IMR-90 (cell line): ENCODE results near the gene LUC7L3. TPM values are rescaled to one million over a fixed set of nuclear protein-coding genes. Genes with fewer than 3 reads are reported as not detected.

Experiments used
- ATAC-seq: fragments of 200-7000 bp; cut with Tn5 transposase; 2 replicates; pipeline ENCODE4 v1.9.1; 2020; ENCODE audit warnings: low read depth, mild to moderate bottlenecking, moderate library complexity
- BruUV-seq: library from RNA; stranded (reverse); fragments of 400-500 nt; replicated peaks from 2 replicates; lab custom pipeline; 2021; lab: Mats Ljungman, UMichigan
- CTCF ChIA-PET: fragments of 300-600 bp; formaldehyde crosslinking; extraction: SDS; loops from one replicate; lab custom pipeline; 2021; ENCODE audit warnings: antibody characterized with exemption; lab: Yijun Ruan, JAX
- POLR2A ChIA-PET: fragments of 300-600 bp; sonication (Branson Sonifier 250); formaldehyde crosslinking; loops from one replicate; lab custom pipeline; 2022; ENCODE audit warnings: antibody characterized with exemption; ENCODE audit not compliant: unreplicated experiment; lab: Charles Lee
- DNase-seq: peaks from one replicate; pipeline ENCODE4 v3.0.0; 2013
- H2AFZ ChIP-seq: replicated peaks from 2 replicates; pipeline ENCODE3; 2013; ENCODE audit warnings: low read length, mild to moderate bottlenecking; ENCODE audit not compliant: poor library complexity
- H2AK5ac ChIP-seq: 2 replicates; pipeline ENCODE4 v1.6.1; 2013; ENCODE audit warnings: low read depth, low read length, inconsistent platforms
- H2AK9ac ChIP-seq: replicated peaks from 2 replicates; pipeline ENCODE3; 2013; ENCODE audit warnings: mild to moderate bottlenecking, low read depth, low read length, moderate library complexity; ENCODE audit not compliant: poor library complexity
- H2BK120ac ChIP-seq: 2 replicates; pipeline ENCODE4 v1.6.1; 2013; ENCODE audit warnings: low read depth, low read length, inconsistent platforms
- H2BK15ac ChIP-seq: 3 replicates; pipeline ENCODE4 v1.6.1; 2013; ENCODE audit warnings: low read depth, low read length, inconsistent platforms
- H2BK20ac ChIP-seq: 2 replicates; pipeline ENCODE4 v1.6.1; 2013; ENCODE audit warnings: low read depth, mild to moderate bottlenecking, inconsistent platforms, low read length, moderate library complexity
- H2BK5ac ChIP-seq: 2 replicates; pipeline ENCODE4 v1.6.1; 2013; ENCODE audit warnings: mild to moderate bottlenecking, low read depth, low read length, inconsistent platforms; ENCODE audit not compliant: poor library complexity, severe bottlenecking
- H3K14ac ChIP-seq: replicated peaks from 2 replicates; pipeline ENCODE4 v1.6.1; 2013; ENCODE audit warnings: low read depth, low read length, inconsistent platforms
- H3K18ac ChIP-seq: 2 replicates; pipeline ENCODE4 v1.6.1; 2013; ENCODE audit warnings: low read depth, low read length, control low read depth
- H3K23ac ChIP-seq: 2 replicates; pipeline ENCODE4 v1.6.1; 2013; ENCODE audit warnings: low read depth, low read length, inconsistent platforms
- H3K27ac ChIP-seq: 2 replicates; pipeline ENCODE4 v1.5.1; 2013; ENCODE audit warnings: mild to moderate bottlenecking, control low read depth, low read length; ENCODE audit not compliant: insufficient read depth
- H3K27me3 ChIP-seq: 2 replicates; pipeline ENCODE4 v1.6.1; 2013; ENCODE audit warnings: low read length; ENCODE audit not compliant: control insufficient read depth, insufficient read depth
- H3K36me3 ChIP-seq: 2 replicates; pipeline ENCODE4 v1.6.1; 2013; ENCODE audit warnings: low read length, mixed read lengths; ENCODE audit not compliant: control insufficient read depth, insufficient read depth
- H3K4ac ChIP-seq: 2 replicates; pipeline ENCODE4 v1.6.1; 2013; ENCODE audit warnings: low read depth, low read length, inconsistent platforms
- H3K4me1 ChIP-seq: 2 replicates; pipeline ENCODE4 v1.6.1; 2013; ENCODE audit warnings: low read length, mixed read lengths; ENCODE audit not compliant: control insufficient read depth, insufficient read depth
- H3K4me2 ChIP-seq: 2 replicates; pipeline ENCODE4 v1.6.1; 2013; ENCODE audit warnings: low read depth, mild to moderate bottlenecking, control low read depth, low read length, moderate library complexity
- H3K4me3 ChIP-seq: 2 replicates; pipeline ENCODE4 v1.5.1; 2013; ENCODE audit warnings: low read depth, mild to moderate bottlenecking, control low read depth, low read length, moderate library complexity; ENCODE audit not compliant: insufficient read depth
- H3K56ac ChIP-seq: 2 replicates; pipeline ENCODE4 v1.6.1; 2013; ENCODE audit warnings: low read length, inconsistent platforms; ENCODE audit not compliant: insufficient read depth; ENCODE audit errors: extremely low read depth
- H3K79me1 ChIP-seq, 2 experiments: 2 replicates each; pipeline ENCODE4 v1.6.1; 2013; ENCODE audit warnings: low read length in 2 of 2, inconsistent platforms in 1 of 2, low read depth in 1 of 2
- H3K9ac ChIP-seq: 2 replicates; pipeline ENCODE4 v1.6.1; 2013; ENCODE audit warnings: low read depth, low read length, control low read depth
- H3K9me1 ChIP-seq: 2 replicates; pipeline ENCODE4 v1.6.1; 2013; ENCODE audit warnings: low read length, inconsistent platforms; ENCODE audit not compliant: insufficient read depth
- H3K9me3 ChIP-seq: 2 replicates; pipeline ENCODE4 v1.6.1; 2013; ENCODE audit warnings: low read length; ENCODE audit not compliant: control insufficient read depth, insufficient read depth
- H4K20me1 ChIP-seq: 2 replicates; pipeline ENCODE4 v1.6.1; 2013; ENCODE audit warnings: low read length, inconsistent platforms; ENCODE audit not compliant: insufficient read depth
- H4K5ac ChIP-seq: 2 replicates; pipeline ENCODE4 v1.6.1; 2013; ENCODE audit warnings: mild to moderate bottlenecking, low read depth, low read length, control low read depth
- H4K8ac ChIP-seq, 2 experiments: 2 replicates each; pipeline ENCODE4 v1.6.1; 2013; ENCODE audit warnings: low read depth in 2 of 2, low read length in 2 of 2, control low read depth in 1 of 2, inconsistent platforms in 1 of 2
- H4K91ac ChIP-seq: 2 replicates; pipeline ENCODE4 v1.6.1; 2013; ENCODE audit warnings: low read depth, low read length, inconsistent platforms; ENCODE audit not compliant: insufficient read depth
- BHLHE40 ChIP-seq: fragments of 150-350 bp; IDR thresholded peaks from 2 replicates; pipeline ENCODE4 v1.6.1; 2016; ENCODE audit warnings: mild to moderate bottlenecking, low read depth, low read length
- CEBPB ChIP-seq: IDR thresholded peaks from 2 replicates; pipeline ENCODE4 v1.6.1; 2012; ENCODE audit warnings: low read depth, low read length, improper control_type of control experiment
- CHD1 ChIP-seq: IDR thresholded peaks from 2 replicates; pipeline ENCODE4 v1.6.1; 2012; ENCODE audit warnings: low read depth, low read length, improper control_type of control experiment
- FOS ChIP-seq: fragments of 150-350 bp; IDR thresholded peaks from 2 replicates; pipeline ENCODE4 v1.6.1; 2016; ENCODE audit warnings: low read depth, low read length
- MAFK ChIP-seq: IDR thresholded peaks from 2 replicates; pipeline ENCODE4 v1.6.1; 2012; ENCODE audit warnings: low read depth, low read length, improper control_type of control experiment
- MAZ ChIP-seq: IDR thresholded peaks from 2 replicates; pipeline ENCODE4 v1.6.1; 2012; ENCODE audit warnings: low read depth, mild to moderate bottlenecking, low read length, improper control_type of control experiment, moderate library complexity, borderline replicate concordance
- MXI1 ChIP-seq: IDR thresholded peaks from 2 replicates; pipeline ENCODE4 v1.6.1; 2012; ENCODE audit warnings: low read depth, mild to moderate bottlenecking, low read length, moderate library complexity, borderline replicate concordance
- NFE2L2 ChIP-seq: fragments of 150-350 bp; IDR thresholded peaks from 2 replicates; pipeline ENCODE4 v1.6.1; 2016; ENCODE audit warnings: low read depth, mild to moderate bottlenecking, low read length
- POLR2A ChIP-seq: IDR thresholded peaks from 2 replicates; pipeline ENCODE4 v1.6.1; 2012; ENCODE audit warnings: mild to moderate bottlenecking, low read depth, low read length
- RAD21 ChIP-seq: IDR thresholded peaks from 2 replicates; pipeline ENCODE4 v1.6.1; 2012; ENCODE audit warnings: low read length, improper control_type of control experiment
- RCOR1 ChIP-seq: IDR thresholded peaks from 2 replicates; pipeline ENCODE4 v1.6.1; 2012; ENCODE audit warnings: mild to moderate bottlenecking, low read length, improper control_type of control experiment; ENCODE audit not compliant: insufficient replicate concordance
- RFX5 ChIP-seq: IDR thresholded peaks from 2 replicates; pipeline ENCODE4 v1.8.0; 2012; ENCODE audit warnings: low read depth, mild to moderate bottlenecking, low read length, moderate library complexity
- SMC3 ChIP-seq: fragments of 150-350 bp; IDR thresholded peaks from 2 replicates; pipeline ENCODE4 v1.6.1; 2016; ENCODE audit warnings: low read depth, mild to moderate bottlenecking, antibody characterized with exemption, low read length, moderate library complexity
- WGBS, 2 experiments: methylation state at CpG; one replicate each; pipeline versions ENCODE4 v1.1.5 to v1.1.7; 2013; ENCODE audit warnings: missing lambda C conversion rate in 2 of 2; ENCODE audit not compliant: insufficient read length in 1 of 2; ENCODE audit errors: extremely low coverage in 2 of 2; 5-methylcytosine and 5-hydroxymethylcytosine counted together
- dilution Hi-C: fragments of 300-500 bp; cut with HindIII; formaldehyde crosslinking; loops from one replicate; pipeline ENCODE4 v1.14.3; 2018; ENCODE audit warnings: low sequenced_read_pairs; ENCODE audit not compliant: unreplicated experiment
- in situ Hi-C: fragments of 300-500 bp; cut with MboI; formaldehyde crosslinking; loops from 3 replicates; pipeline ENCODE4 v1.14.3; 2019; ENCODE audit warnings: low sequenced_read_pairs, inconsistent platforms, mixed read lengths
- intact Hi-C: fragments of 100-400 bp; cut with micrococcal nuclease; formaldehyde crosslinking; loops from 2 replicates; pipeline ENCODE4 v1.10.0; 2022
- polyA plus RNA-seq, 3 experiments: library from polyadenylated mRNA; depleted of rRNA; stranded (reverse); fragments of >200 nt; gene quantifications; 2 replicates each; pipeline ENCODE4 v1.2.3, GENCODE V29; 2012; ENCODE audit warnings: low replicate concordance in 1 of 3
- total RNA-seq: library from RNA; depleted of rRNA; stranded (reverse); fragments of >200 nt; gene quantifications from 2 replicates; pipeline ENCODE4 v1.2.3, GENCODE V29; 2012
- TF ChIP-seq, protein P1 (sequence below): fragments of 150-350 bp; IDR thresholded peaks from 2 replicates; pipeline ENCODE4 v1.6.1; 2017; ENCODE audit warnings: mild to moderate bottlenecking, antibody characterized with exemption, low read length, low read depth
- TF ChIP-seq, protein P2 (sequence below): conservative IDR thresholded peaks from 2 replicates; pipeline ENCODE4 v1.5.1; 2012; ENCODE audit warnings: mild to moderate bottlenecking, low read depth, low read length, improper control_type of control experiment
- TF ChIP-seq, protein P3 (sequence below): fragments of 150-350 bp; IDR thresholded peaks from 2 replicates; pipeline ENCODE4 v1.6.1; 2016; ENCODE audit warnings: low read depth, mild to moderate bottlenecking, low read length, moderate library complexity, borderline replicate concordance

The LUC7L3 gene
- total and polyA plus RNA-seq, 2 of the 4 experiments (the other 2 are of a cell fraction): 17.7 to 44.7 TPM

DNA sequence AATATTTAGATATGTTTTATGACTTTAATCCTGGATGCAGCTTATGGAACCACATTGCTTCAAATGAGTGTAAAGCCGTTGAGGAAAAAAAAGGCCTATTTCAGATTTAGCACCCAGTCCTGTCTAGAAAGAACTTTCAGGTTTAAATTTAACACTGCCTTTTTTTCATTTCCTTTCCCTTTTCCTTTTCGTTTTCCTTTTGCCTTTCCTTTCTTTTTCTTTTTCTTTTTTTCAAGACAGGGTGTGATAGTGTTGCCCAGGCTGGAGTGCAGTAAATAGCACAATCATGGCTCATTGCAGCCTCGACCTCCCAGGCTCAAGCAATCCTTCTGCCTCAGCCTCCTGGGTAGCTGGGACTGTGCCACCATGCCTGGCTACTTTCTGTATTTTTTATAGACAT lies 15.9 kb downstream of the LUC7L3 start:
- Histone ChIP-seq H4K8ac (no peak overlapping the region), H3K23ac (no peak overlapping the region), H4K5ac (no peak overlapping the region), H3K56ac (no peak overlapping the region), H3K9ac (no peak overlapping the region), H2AK5ac (no peak overlapping the region), H3K9me3 (no peaks in the 10 kb centered on the region), H2BK20ac (no peak overlapping the region), H3K4me2 (no peak overlapping the region), H3K27ac (no peak overlapping the region), H4K20me1 (peaks cover 77% of the 10 kb centered on the region), H2AFZ (no peak overlapping the region), H3K4ac (no peak overlapping the region), H3K4me1 (peaks cover 3% of the 10 kb centered on the region), H3K27me3 (no peaks in the 10 kb centered on the region), H3K4me3 (no peak overlapping the region), H3K18ac (no peak overlapping the region), H2BK120ac (no peak overlapping the region), H4K91ac (no peak overlapping the region), H3K14ac (no peak overlapping the region), H3K9me1 (peaks cover 21% of the 10 kb centered on the region), H2BK5ac (no peak overlapping the region), H2BK15ac (no peak overlapping the region), H2AK9ac (no peak overlapping the region), H3K79me1 (peaks cover 20 to 63% of the 10 kb centered on the region in 2 experiments), H3K36me3 (peaks cover 4% of the 10 kb centered on the region)
- CTCF ChIA-PET: no interaction called here
- BruUV-seq: no TSS peak
- dilution Hi-C loops (no loop called here), in situ Hi-C loops (no loop called here), intact Hi-C loops (no loop called here)
- ATAC-seq (no peak), DNase-seq (no peak)
- POLR2A ChIA-PET: no interaction called here
- WGBS, 2 experiments: no CpG with 5 or more reads among the region's 3 CpGs
- no peak for TF ChIP-seq BHLHE40
- TF ChIP-seq CHD1: no peak
- TF ChIP-seq, protein P1, sequence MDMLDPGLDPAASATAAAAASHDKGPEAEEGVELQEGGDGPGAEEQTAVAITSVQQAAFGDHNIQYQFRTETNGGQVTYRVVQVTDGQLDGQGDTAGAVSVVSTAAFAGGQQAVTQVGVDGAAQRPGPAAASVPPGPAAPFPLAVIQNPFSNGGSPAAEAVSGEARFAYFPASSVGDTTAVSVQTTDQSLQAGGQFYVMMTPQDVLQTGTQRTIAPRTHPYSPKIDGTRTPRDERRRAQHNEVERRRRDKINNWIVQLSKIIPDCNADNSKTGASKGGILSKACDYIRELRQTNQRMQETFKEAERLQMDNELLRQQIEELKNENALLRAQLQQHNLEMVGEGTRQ: no peak
- TF ChIP-seq MAFK: no peak
- TF ChIP-seq RFX5: no peak
- no peak for TF ChIP-seq MXI1
- TF ChIP-seq RAD21: no peak
- TF ChIP-seq FOS: no peak
- TF ChIP-seq, protein P2, sequence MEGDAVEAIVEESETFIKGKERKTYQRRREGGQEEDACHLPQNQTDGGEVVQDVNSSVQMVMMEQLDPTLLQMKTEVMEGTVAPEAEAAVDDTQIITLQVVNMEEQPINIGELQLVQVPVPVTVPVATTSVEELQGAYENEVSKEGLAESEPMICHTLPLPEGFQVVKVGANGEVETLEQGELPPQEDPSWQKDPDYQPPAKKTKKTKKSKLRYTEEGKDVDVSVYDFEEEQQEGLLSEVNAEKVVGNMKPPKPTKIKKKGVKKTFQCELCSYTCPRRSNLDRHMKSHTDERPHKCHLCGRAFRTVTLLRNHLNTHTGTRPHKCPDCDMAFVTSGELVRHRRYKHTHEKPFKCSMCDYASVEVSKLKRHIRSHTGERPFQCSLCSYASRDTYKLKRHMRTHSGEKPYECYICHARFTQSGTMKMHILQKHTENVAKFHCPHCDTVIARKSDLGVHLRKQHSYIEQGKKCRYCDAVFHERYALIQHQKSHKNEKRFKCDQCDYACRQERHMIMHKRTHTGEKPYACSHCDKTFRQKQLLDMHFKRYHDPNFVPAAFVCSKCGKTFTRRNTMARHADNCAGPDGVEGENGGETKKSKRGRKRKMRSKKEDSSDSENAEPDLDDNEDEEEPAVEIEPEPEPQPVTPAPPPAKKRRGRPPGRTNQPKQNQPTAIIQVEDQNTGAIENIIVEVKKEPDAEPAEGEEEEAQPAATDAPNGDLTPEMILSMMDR: no peak
- TF ChIP-seq, protein P3, sequence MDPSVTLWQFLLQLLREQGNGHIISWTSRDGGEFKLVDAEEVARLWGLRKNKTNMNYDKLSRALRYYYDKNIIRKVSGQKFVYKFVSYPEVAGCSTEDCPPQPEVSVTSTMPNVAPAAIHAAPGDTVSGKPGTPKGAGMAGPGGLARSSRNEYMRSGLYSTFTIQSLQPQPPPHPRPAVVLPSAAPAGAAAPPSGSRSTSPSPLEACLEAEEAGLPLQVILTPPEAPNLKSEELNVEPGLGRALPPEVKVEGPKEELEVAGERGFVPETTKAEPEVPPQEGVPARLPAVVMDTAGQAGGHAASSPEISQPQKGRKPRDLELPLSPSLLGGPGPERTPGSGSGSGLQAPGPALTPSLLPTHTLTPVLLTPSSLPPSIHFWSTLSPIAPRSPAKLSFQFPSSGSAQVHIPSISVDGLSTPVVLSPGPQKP: no peak
- no peak for TF ChIP-seq MAZ
- TF ChIP-seq POLR2A: no peak
- no peak for TF ChIP-seq SMC3
- TF ChIP-seq RCOR1: no peak
- no peak for TF ChIP-seq CEBPB
- no peak for TF ChIP-seq NFE2L2
